GM18907 (cell line): ENCODE results near the gene PTEN.
"Not testable (repeated sequence)": the region's sequence is repeated elsewhere in the genome, so short reads cannot be mapped to it uniquely, and the experiment has no call there.

Experiments
- ATAC-seq: cut with Tn5 transposase; IDR thresholded peaks from one replicate; pipeline ENCODE4 v1.9.1; 2021; ENCODE audit warnings: mild to moderate bottlenecking, moderate library complexity; ENCODE audit not compliant: unreplicated experiment

PTEN gene

DNA sequence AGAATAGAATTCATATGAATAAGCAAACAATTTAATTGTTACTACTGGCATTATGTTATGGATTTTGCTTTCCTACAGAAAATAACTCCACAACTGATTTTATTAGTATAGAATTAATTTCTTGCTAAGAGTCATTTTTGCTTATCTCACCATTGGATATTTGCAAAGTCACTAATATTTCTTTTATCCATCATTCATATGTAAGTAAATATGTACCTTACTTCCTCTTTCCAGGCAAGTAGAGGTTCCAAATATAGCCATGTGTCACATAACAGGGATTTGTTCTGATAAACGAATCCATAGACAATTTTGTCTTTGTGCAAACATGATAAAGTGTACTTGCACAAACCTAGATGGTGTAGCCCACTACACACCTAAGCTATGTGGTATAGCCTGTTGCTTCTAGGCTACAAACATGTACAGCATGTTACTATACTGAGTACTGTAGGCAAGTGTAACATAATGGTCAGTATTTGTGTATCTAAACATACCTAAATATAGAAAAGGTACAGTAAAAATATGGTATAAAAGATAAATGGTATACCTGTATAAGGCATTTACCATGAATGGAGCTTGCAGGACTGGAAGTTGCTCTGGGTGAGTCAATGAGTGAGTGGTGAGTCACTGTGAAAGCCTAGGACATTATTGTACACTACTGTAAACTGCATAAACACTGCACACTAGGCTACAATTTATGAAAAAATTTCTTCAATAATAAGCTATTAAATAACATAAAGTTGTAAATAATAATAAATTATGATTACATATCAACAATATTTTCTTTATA is 18.4 kb upstream of the PTEN start:
- ATAC-seq: no peak

DNA sequence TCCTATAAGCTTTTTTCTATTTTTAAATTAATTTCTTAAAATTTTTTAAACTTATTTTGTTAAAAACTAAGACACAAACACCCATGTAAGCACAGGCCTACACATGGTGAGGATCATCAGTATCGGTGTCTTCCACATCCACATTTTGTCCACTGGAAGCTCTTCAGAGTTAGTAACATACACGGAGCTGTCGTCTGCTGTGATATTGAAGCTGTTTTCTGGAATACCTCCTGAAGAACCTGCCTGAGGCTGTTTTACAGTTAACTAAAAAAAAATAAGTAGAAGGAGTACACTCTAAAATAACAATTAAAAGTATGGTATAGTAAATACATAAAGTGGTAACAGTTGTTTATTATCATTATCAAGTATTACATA is 17.8 kb upstream of the PTEN start:
- no peak for ATAC-seq

DNA sequence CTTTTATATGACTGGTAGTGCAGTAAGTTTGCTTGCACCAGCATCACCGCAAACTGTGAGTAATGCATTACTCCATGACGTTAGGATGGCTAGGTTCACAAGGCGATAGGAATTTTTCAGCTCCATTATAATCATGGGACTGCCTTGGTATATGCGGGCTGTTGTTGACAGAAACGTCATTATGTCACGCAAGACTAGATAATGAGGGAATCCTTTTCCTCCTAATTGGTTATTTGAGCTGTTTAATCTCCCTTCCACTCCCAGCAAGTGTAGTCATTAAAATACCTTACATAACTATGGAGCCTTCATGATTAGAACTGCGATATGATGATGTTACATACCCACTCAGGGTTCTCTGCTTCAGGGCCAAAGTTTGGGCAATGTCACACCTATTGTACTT is 17.4 kb upstream of the PTEN start:
- no peak for ATAC-seq

DNA sequence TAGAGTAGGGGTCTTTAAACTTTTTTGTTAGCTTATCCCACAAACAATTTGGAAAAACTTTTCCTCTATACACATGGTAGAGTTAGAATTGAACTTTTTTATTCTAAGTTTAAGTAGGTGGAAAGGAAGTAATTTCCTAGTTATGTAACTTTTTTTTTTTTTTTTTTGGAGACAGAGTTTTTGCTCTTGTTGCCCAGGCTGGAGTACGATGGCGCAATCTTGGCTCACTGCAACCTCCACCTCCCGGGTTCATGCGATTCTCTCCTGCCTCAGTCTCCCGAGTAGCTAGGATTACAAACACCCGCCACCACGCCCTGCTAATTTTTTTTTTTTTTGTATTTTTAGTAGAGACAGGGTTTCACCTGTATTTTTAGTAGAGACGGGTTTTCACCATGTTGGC is 16.7 kb upstream of the PTEN start:
- not testable (repeated sequence) for ATAC-seq

DNA sequence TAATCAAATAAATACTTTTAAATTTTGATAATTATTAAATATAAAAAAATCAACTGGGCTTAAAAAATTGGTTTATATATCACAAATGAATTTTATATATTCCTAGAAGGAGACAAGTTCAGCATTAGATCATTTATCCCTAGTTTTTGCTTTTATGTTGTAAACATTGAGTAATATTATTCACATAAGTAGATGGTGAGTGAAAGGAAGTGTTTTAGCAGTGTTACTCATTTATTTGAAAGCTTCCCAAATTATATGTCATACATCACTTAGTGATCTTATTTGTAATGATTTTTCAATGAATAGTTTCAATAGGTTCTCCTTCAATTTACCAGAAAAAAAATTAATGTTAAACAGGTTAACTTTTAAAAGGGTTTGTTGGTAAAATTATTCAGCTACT is 15.9 kb upstream of the PTEN start:
- no peak for ATAC-seq

DNA sequence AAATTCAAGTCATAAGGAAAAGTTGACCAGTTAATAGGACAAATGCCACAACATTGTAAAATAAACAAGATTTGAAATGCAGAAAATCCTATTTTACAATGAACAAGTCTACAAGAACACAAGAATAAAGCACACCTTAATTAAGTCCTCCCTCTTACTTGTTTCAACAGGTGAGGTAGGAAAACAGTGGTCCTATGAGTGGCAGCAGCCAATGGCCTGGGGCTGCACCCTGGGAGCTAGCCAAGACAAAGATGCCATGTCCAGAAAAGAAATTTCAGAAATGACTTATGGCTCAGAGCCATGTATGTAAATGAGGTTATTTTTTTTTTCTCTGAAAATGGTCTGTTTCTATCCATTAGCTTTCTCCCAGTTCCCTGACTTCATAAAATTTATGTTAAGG is 14.4 kb upstream of the PTEN start:
- no peak for ATAC-seq

DNA sequence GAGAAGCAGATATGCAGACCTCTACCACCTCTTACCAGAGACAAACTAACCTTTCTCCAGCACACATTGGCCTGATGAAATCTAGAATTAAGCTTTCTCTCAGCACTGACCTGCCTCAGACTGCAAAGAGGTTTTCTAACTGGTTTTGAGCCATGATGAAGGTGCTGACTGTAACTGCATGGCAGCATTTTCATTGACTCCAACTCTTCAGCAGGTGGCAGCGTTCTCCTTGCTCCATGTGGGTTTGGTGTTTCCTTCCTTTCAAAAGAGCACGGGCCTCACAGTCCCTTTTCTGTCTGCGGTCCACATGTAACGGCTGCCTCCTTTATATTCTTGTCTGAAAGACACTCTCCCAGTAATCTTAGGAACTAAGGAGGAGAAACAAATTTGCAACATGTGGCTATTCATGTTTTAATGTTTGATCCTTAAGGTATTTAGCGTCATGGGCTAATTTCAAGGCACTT is 12.7 kb upstream of the PTEN start:
- ATAC-seq: no peak

DNA sequence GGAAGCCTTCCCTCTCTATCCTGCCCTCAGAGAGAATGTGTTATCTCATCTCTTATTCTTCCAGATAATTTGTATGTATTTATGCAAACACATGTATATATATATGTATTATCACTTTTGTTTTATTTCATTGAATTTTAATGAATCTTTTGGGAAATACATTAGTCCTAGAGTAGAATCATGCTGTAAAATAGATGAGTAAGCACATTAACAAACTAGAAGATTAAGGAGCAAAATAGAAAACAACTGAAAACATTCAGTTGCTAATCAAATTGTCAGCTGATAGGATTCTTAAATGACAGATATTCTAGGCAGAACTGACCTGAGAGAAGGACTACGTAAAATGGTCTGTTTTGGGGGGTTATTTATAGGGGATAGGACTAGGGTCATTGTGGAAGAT is 11.3 kb upstream of the PTEN start:
- no peak for ATAC-seq

DNA sequence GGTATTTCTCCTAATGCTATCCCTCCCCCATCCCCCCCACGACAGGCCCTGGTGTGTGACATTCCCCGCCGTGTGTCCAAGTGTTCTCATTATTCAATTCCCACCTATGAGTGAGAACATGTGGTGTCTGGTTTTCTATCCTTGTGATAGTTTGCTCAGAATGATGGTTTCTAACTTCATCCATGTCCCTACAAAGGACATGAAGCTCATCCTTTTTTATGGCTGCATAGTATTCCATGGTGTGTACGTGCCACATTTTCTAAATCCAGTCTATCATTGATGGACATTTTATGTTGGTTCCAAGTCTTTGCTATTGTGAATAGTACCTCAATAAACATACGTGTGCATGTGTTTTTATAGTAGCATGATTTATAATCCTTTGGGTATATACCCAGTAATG is 8.2 kb upstream of the PTEN start:
- not testable (repeated sequence) for ATAC-seq

DNA sequence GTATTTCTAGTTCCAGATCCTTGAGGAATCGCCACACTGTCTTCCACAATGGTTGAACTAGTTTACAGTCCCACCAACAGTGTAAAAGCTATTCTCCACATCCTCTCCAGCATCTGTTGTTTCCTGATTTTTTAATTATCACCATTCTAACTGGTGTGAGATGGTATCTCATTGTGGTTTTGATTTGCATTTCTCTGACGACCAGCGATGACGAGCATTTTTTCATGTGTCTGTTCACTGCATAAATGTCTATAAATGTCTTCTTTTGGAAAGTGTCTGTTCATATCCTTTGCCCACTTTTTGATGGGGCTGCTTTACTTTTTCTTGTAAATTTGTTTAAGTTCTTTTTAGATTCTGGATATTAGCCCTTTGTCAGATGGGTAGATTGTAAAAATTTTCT is 7.8 kb upstream of the PTEN start:
- not testable (repeated sequence) for ATAC-seq

DNA sequence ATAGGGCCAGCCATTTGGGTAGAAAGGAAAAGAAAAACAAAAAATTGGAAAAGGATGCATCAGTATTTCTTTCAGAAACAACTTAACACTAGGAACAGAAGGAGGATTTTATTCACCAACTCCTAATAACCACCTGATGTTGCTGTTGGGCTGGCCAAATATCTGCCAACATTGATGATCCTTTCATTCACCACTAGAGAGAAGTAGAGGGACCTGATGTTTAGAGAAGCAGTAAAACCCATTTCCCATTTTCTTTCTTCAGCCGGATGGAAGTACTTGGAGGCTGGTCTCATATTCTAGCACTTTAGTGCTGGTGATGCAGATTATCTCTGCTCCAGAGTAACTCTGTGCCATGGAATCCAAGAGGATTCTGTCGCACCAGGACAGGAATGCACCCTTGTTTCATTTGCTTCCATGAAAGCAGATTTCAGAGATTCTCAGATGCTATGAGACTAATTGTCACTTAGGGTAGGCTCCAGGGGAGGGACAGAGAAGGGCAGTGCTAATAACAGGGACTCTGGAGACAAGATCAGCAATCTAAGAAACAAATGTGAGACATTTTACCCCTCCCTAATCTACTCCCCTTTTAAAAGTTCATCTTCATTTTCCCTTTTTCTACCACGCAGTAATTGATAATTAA is 3.1 kb upstream of the PTEN start:
- no peak for ATAC-seq

DNA sequence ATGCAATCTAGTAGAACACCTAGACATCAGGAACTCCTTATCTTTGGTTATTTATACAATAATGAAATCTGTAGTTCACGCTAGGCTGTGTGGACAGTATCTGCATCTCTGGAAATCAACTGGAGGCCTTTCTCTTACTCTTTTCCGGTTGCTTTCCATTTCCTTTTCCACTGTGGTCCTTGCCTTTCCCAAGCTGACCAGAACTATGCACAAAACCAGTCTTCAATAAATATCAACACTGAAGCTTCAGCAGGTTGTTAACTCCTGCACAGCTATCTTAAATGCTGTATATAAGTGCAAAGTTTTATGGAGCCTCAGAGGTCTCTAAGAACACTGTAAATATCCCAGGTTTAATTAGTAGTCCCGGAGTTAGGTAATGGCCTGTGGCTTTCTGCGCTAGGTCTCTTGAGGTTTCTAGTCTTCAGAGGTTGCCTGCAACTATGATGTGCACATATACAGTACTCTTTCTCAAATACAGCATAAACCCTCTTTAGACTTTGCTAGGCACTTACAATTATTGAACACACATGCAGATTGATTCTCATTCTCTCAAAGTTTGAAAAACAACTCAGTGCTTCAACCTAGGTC is 2.5 kb upstream of the PTEN start:
- no peak for ATAC-seq

DNA sequence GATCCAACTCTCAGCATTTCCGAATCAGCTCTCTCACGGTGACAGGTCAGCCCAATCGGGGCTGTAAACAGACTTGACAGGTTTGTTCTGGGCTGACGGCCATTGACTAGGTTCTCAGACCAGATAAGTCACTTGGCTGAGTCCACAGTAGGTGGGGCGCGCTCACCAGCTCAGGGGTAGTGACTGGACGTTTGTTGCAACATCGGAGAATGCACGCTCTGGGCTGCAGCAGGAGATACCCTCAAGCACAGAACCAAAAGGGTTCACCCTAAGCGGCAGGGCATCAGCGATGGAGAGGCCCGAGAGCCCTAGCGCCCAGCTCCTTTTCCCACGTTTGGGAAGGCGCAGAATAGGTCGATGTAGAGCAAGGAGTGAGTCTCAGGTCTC is 1.9 kb upstream of the PTEN start:
- ATAC-seq: peak; percentile 12

DNA sequence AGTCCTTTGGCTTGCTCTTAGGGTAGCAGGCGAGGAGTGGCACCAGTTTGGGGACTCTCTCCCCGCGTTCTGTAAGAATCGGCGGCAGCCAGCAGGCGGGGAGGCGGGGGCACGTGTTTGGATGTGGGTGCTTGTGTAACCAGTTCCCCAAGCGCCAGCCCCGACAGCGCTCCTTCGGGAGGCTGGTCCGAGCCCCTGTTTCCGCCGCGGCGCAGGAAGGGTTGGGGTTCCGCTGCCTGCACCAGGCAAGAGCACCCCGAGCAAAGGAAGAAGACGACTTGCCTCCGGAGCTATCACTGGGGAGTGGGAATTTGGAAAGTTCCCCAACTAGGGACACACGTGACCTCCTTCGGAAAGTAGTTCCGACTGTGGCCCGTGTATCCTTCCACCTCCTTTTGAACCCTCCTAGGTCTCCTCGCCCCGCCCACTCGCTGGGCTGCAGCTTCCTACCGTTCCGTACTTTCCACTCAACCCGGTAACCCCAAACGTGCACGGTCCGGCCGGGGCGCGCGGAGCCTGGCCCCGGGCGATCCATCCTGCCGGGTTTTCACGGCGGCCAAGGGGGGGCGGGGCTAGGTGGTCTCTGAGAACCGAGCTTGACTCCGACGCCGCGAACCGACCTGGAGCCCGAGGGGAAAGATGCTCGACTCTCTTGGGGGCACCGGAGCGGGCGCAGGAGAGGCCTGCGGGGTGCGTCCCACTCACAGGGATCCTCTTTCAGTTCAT is 1.3 kb upstream of the PTEN start:
- peak; percentile 59 for ATAC-seq

DNA sequence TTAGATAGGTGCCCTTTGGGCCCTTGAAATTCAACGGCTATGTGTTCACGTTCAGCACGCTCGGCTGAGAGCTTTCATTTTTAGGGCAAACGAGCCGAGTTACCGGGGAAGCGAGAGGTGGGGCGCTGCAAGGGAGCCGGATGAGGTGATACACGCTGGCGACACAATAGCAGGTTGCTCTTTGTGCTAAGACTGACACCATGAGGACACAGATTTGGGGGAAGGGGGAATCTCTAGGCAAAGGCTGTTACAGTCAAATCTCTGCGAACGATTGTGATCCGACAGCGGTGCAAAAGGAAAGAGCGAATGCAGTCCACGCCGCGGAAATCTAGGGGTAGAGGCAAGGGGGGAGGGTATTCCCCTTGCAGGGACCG is 759 bp upstream of the PTEN start:
- peak; percentile 12 for ATAC-seq

DNA sequence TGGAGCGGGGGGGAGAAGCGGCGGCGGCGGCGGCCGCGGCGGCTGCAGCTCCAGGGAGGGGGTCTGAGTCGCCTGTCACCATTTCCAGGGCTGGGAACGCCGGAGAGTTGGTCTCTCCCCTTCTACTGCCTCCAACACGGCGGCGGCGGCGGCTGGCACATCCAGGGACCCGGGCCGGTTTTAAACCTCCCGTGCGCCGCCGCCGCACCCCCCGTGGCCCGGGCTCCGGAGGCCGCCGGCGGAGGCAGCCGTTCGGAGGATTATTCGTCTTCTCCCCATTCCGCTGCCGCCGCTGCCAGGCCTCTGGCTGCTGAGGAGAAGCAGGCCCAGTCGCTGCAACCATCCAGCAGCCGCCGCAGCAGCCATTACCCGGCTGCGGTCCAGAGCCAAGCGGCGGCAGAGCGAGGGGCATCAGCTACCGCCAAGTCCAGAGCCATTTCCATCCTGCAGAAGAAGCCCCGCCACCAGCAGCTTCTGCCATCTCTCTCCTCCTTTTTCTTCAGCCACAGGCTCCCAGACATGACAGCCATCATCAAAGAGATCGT is 598 bp downstream of the PTEN start:
- ATAC-seq: not testable (repeated sequence)

DNA sequence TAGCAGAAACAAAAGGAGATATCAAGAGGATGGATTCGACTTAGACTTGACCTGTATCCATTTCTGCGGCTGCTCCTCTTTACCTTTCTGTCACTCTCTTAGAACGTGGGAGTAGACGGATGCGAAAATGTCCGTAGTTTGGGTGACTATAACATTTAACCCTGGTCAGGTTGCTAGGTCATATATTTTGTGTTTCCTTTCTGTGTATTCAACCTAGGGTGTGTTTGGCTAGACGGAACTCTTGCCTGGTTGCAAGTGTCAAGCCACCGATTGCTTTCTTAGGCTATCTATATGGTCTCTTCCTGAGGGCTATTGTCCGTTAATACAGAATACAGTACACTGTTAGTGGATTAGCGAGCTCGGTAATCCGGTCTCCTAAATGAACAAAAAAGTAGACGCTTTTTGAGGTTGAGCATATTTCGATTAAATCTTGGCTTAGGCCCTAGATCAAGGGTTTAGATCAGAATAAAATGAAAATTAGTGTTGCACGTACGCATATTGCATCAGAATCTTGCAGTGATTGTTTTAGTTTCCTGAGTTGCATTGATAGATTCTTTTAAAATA is 1.2 kb downstream of the PTEN start:
- no peak for ATAC-seq

DNA sequence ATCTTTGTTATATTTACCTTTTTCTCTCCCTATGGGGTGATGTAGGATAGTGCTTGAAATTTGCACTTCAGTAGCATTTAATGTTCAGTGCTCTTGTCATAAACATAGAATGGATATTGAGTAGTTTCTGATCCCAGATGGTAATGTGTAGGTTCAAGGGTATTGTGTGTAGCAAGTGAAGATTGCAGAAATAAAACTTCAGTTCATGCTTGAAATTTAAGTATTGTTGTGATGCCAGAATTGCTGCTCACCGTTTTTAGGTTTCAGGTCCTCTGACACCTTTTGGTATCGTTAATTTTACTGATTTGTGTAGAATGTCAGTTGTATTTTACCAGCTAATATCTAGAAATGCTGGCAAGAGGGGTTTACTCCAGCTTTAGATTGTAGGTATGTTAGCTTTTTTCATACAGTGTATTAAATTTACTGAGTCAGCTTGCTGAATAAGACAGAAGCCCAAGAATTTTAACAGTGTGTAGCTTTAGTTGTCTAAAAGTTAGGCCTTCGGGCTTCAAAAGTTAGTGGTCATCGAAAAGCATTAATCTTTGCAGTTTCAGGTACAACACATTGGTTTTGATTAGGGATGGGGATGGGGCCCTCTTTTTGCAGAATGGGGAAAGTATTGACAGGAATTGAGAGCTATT is 1.9 kb downstream of the PTEN start:
- ATAC-seq: no peak

DNA sequence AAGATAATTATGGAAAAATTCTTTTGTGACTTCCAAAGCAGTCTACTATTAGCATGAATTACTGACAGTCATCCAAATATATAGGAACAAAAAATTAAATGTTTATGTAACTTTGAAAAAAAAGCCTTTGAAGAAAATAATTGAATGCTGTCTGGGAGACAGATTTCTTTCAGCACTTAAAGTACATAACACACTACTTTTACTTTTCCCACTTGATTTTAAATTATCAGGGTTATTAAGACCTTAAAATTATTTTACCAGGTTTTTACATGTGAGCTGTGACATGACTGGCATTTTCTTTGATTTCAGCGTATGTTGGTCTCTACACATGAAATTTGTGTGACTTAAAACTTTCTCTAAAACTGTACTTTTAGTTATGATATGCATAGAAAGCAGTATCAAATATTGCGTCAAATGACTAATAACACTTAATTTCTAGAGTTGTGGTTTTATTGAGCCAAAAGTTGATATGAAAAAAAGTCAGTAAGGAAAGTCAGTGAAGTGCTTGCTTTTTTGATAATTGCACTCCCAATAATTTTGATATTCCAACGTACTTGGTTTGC is 3.1 kb downstream of the PTEN start:
- no peak for ATAC-seq

DNA sequence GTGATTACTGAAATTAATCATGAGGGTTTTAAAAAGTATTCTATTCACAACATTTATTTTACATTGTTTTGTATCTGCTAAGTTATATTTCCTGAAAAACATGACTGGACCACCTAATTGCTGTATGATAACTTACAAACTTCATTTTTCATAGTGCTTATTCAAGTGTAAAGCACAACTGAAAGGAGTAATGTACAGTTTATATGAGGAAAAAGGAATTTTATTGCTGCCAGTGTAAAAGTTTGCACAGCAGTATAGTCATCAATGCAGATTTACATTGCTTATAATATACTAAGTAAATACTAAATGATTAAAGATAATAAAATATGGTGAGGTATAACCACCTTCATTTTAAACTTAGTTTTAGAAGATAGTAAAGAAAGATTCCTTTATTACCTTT is 4.0 kb downstream of the PTEN start:
- ATAC-seq: no peak
